ENCODE measurements around the gene BCAM. TPM values are rescaled to one million over a fixed set of nuclear protein-coding genes. Genes with fewer than 3 reads are reported as not detected.
A peak's percentile ranks its signal among the peaks of the same experiment; 100 is the strongest.

The BCAM gene
- total RNA-seq, 1 experiment from 2014 or later, result 73.0 TPM

DNA sequence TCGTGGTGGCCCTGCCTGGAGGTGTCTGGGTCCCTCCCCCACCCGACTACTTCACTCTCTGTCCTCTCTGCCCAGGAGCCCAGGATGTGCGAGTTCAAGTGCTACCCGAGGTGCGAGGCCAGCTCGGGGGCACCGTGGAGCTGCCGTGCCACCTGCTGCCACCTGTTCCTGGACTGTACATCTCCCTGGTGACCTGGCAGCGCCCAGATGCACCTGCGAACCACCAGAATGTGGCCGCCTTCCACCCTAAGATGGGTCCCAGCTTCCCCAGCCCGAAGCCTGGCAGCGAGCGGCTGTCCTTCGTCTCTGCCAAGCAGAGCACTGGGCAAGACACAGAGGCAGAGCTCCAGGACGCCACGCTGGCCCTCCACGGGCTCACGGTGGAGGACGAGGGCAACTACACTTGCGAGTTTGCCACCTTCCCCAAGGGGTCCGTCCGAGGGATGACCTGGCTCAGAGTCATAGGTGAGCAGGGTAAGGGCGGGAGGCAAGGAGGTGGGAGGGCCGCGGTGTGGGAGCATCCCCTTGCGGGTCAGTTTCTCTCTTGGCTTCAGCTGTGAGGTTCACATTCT lies 56.4 kb downstream of the BCAM start:
- no peak overlapping the region for H2BK12ac ChIP-seq (ENCODE audit: insufficient read length, low read depth, low read length)
- H3K79me1 ChIP-seq (ENCODE audit: insufficient read depth, low read depth, low read length, poor library complexity, severe bottlenecking), result peaks cover 8% of the 10 kb centered on the region
- H3K4me1 ChIP-seq (ENCODE audit: insufficient read depth, low read length), result no peaks in the 10 kb centered on the region
- H3K18ac ChIP-seq (ENCODE audit: insufficient read length, low read depth, low read length), result no peak overlapping the region
- H3K14ac ChIP-seq (ENCODE audit: insufficient read depth, low read length), result no peak overlapping the region
- no peak overlapping the region for H3K56ac ChIP-seq (ENCODE audit: insufficient read length, low read depth, low read length)
- no peaks in the 10 kb centered on the region; the same call in 1 of the 2 replicates for H3K79me2 ChIP-seq (ENCODE audit: insufficient read depth, low read length)
- peak overlapping the region in 1 of 3 experiments; percentile 72; a peak in 1 of 7 replicates for H3K27ac Mint-ChIP-seq
- WGBS (ENCODE audit: extremely low coverage, insufficient read length, low lambda C conversion rate), result no CpG with 5 or more reads among the region's 27 CpGs
- no peak overlapping the region for H2AK5ac ChIP-seq (ENCODE audit: insufficient read length, low read length)
- TF ChIP-seq, protein P1, sequence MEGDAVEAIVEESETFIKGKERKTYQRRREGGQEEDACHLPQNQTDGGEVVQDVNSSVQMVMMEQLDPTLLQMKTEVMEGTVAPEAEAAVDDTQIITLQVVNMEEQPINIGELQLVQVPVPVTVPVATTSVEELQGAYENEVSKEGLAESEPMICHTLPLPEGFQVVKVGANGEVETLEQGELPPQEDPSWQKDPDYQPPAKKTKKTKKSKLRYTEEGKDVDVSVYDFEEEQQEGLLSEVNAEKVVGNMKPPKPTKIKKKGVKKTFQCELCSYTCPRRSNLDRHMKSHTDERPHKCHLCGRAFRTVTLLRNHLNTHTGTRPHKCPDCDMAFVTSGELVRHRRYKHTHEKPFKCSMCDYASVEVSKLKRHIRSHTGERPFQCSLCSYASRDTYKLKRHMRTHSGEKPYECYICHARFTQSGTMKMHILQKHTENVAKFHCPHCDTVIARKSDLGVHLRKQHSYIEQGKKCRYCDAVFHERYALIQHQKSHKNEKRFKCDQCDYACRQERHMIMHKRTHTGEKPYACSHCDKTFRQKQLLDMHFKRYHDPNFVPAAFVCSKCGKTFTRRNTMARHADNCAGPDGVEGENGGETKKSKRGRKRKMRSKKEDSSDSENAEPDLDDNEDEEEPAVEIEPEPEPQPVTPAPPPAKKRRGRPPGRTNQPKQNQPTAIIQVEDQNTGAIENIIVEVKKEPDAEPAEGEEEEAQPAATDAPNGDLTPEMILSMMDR (conservative IDR thresholded peaks at IDR 0.05), result no peak
- H3K27me3 Mint-ChIP-seq (ENCODE audit: low read depth), result no peaks in the 10 kb centered on the region
- no peak overlapping the region for H2BK5ac ChIP-seq (ENCODE audit: insufficient read length, low read length)
- no peak overlapping the region for H2BK15ac ChIP-seq (ENCODE audit: low read depth, low read length)
- no peak overlapping the region for H3K9ac ChIP-seq (ENCODE audit: extremely low read depth, insufficient read length, low read length)
- no peak overlapping the region for H3K4me2 ChIP-seq (ENCODE audit: insufficient read depth, insufficient read length, low read length)
- no peak overlapping the region for H4K8ac ChIP-seq (replicated peaks; ENCODE audit: insufficient read length, low read depth, low read length)
- no peak overlapping the region for H3K4me3 Mint-ChIP-seq
- no peak overlapping the region for H3T11ph ChIP-seq (ENCODE audit: low read length)
- H3K27ac ChIP-seq (ENCODE audit: insufficient read length, low read depth, low read length), result no peak overlapping the region
- H4K20me1 ChIP-seq (ENCODE audit: control insufficient read depth, insufficient read depth, insufficient read length), result no peaks in the 10 kb centered on the region
- no peak overlapping the region for H2AFZ ChIP-seq (ENCODE audit: low read length)
- no peak overlapping the region for H2BK20ac ChIP-seq (ENCODE audit: low read depth, low read length, poor library complexity, severe bottlenecking)
- no peaks in the 10 kb centered on the region for H3K27me3 ChIP-seq (ENCODE audit: insufficient read depth, low read length)
- H3K9me3 ChIP-seq (ENCODE audit: control insufficient read depth, low read depth, low read length), result no peaks in the 10 kb centered on the region
- H2BK120ac ChIP-seq (ENCODE audit: low read depth, low read length, poor library complexity, severe bottlenecking), result no peak overlapping the region
- no peak overlapping the region for H3K23ac ChIP-seq (ENCODE audit: insufficient read length, low read depth, low read length)
- no peak overlapping the region for H3K4ac ChIP-seq (ENCODE audit: low read depth, low read length)
- H4K91ac ChIP-seq (ENCODE audit: insufficient read length, low read depth, low read length), result no peak overlapping the region
- no peaks in the 10 kb centered on the region for H3K23me2 ChIP-seq (ENCODE audit: insufficient read length, low read depth, low read length, poor library complexity, severe bottlenecking)
- DNase-seq, result no peak
- H4K5ac ChIP-seq (ENCODE audit: insufficient read length, low read depth, low read length), result no peak overlapping the region
- H3K4me1 Mint-ChIP-seq, result 0 out of 4 replicates have a peak, but pooled peaks cover 0 to 2% of the 10 kb centered on the region in 2 experiments
- no peaks in the 10 kb centered on the region; a peak in 1 of 5 replicates for H3K9me3 Mint-ChIP-seq
- H3K36me3 Mint-ChIP-seq (ENCODE audit: insufficient read depth in 1 of 3, low read depth in 3 of 3), result peaks cover 44 to 74% (median 69%) of the 10 kb centered on the region in 3 experiments

Data from H9 (cell line).